HepG2 (cell line): Measurements from ENCODE around the gene HMG20B. TPM values are rescaled to one million over a fixed set of nuclear protein-coding genes. Genes with fewer than 3 reads are reported as not detected.
A peak's percentile ranks its signal among the peaks of the same experiment; 100 is the strongest.

Source experiments
- CENPX ChIP-seq: sonication (generic); formaldehyde crosslinking; IDR thresholded peaks from 2 replicates; pipeline ENCODE4 v1.9.0; 2021; ENCODE audit warnings: mild to moderate bottlenecking, missing genetic modification reagents, moderate library complexity
- E2F2 ChIP-seq: sonication (generic); formaldehyde crosslinking; IDR thresholded peaks from 2 replicates; pipeline ENCODE4 v1.4.0; 2020; ENCODE audit warnings: missing genetic modification reagents, borderline replicate concordance
- EP300 ChIP-seq, 3 experiments: sonication (generic) in 1 of 3; formaldehyde crosslinking in 1 of 3; IDR thresholded peaks; 2 replicates each; pipeline versions ENCODE4 v1.5.1 to v1.6.1; 2011 to 2020; ENCODE audit warnings: low read depth in 2 of 3, low read length in 2 of 3, borderline replicate concordance in 1 of 3, improper control_type of control experiment in 1 of 3, mild to moderate bottlenecking in 1 of 3, missing genetic modification reagents in 1 of 3, moderate library complexity in 1 of 3
- HNF4G ChIP-seq, 2 experiments: sonication (generic) in 1 of 2; formaldehyde crosslinking in 1 of 2; IDR thresholded peaks; 2 replicates each; pipeline versions ENCODE4 v1.4.0 to v1.6.1; 2011 to 2020; ENCODE audit warnings: borderline replicate concordance in 2 of 2, low read depth in 2 of 2, mild to moderate bottlenecking in 2 of 2, low read length in 1 of 2, missing genetic modification reagents in 1 of 2, moderate library complexity in 1 of 2
- KAT8 ChIP-seq: IDR thresholded peaks from 2 replicates; pipeline ENCODE4 v1.6.1; 2016; ENCODE audit warnings: missing genetic modification reagents, missing compliant biosample characterization
- KDM5A ChIP-seq: fragments of 200-600 bp; sonication (generic); IDR thresholded peaks from 2 replicates; pipeline ENCODE4 v1.7.0; 2018; ENCODE audit warnings: antibody characterized with exemption, mild to moderate bottlenecking, low read length, borderline replicate concordance
- PHF8 ChIP-seq: sonication (generic); formaldehyde crosslinking; IDR thresholded peaks from 2 replicates; pipeline ENCODE4 v1.5.0; 2020; ENCODE audit warnings: missing genetic modification reagents
- PITX1 ChIP-seq: sonication (generic); formaldehyde crosslinking; IDR thresholded peaks from 2 replicates; pipeline ENCODE4 v1.5.1; 2020; ENCODE audit warnings: mild to moderate bottlenecking, missing genetic modification reagents
- SOX5 ChIP-seq: IDR thresholded peaks from 2 replicates; pipeline ENCODE4 v1.6.1; 2016; ENCODE audit warnings: borderline replicate concordance
- SP5 ChIP-seq: IDR thresholded peaks from 2 replicates; pipeline ENCODE4 v1.6.1; 2016; ENCODE audit warnings: low read depth, borderline replicate concordance
- SUZ12 ChIP-seq: fragments of 150-350 bp; IDR thresholded peaks from 2 replicates; pipeline ENCODE4 v1.6.1; 2014; ENCODE audit warnings: low read depth, low read length
- ZGPAT ChIP-seq: IDR thresholded peaks from 2 replicates; pipeline ENCODE4 v1.6.1; 2016; ENCODE audit warnings: mild to moderate bottlenecking
- ZMYM3 ChIP-seq: sonication (generic); formaldehyde crosslinking; IDR thresholded peaks from 2 replicates; pipeline ENCODE4 v1.5.1; 2020; ENCODE audit warnings: mild to moderate bottlenecking, missing genetic modification reagents
- ZNF264 ChIP-seq: sonication (generic); formaldehyde crosslinking; IDR thresholded peaks from 2 replicates; pipeline ENCODE4 v1.4.0; 2020; ENCODE audit warnings: missing genetic modification reagents
- ZNF343 ChIP-seq: sonication (generic); formaldehyde crosslinking; IDR thresholded peaks from 2 replicates; pipeline ENCODE4 v1.4.0; 2020; ENCODE audit warnings: mild to moderate bottlenecking, missing genetic modification reagents
- ZNF530 ChIP-seq: sonication (generic); formaldehyde crosslinking; IDR thresholded peaks from 2 replicates; pipeline ENCODE4 v1.5.0; 2020; ENCODE audit warnings: low read depth, mild to moderate bottlenecking, missing genetic modification reagents
- ZNF589 ChIP-seq: sonication (generic); formaldehyde crosslinking; conservative IDR thresholded peaks from 2 replicates; pipeline ENCODE4 v1.8.0; 2022; ENCODE audit warnings: mild to moderate bottlenecking, moderate library complexity, missing genetic modification reagents
- ZNF646 ChIP-seq: sonication (generic); formaldehyde crosslinking; IDR thresholded peaks from 2 replicates; pipeline ENCODE4 v1.9.0; 2021; ENCODE audit warnings: mild to moderate bottlenecking, missing genetic modification reagents
- ZNF660 ChIP-seq: sonication (generic); formaldehyde crosslinking; IDR thresholded peaks from 2 replicates; pipeline ENCODE4 v1.5.1; 2020; ENCODE audit warnings: mild to moderate bottlenecking, low read depth, missing genetic modification reagents, borderline replicate concordance
- ZNF891 ChIP-seq: sonication (generic); formaldehyde crosslinking; IDR thresholded peaks from 2 replicates; pipeline ENCODE4 v1.5.0; 2020; ENCODE audit warnings: mild to moderate bottlenecking, missing genetic modification reagents
- polyA plus RNA-seq, 8 experiments: library from polyadenylated mRNA; depleted of rRNA in 3 of 8; stranded (reverse) in 7 of 8; unstranded in 1 of 8; fragments of >200 nt; fragmentation: Illumina TruSeq in 4 of 8; extraction: Trizol in 4 of 8; gene quantifications; 2 replicates each; pipeline versions ENCODE4 v1.2.1 to v1.2.3, GENCODE V29; 2011 to 2016; ENCODE audit warnings: low read depth in 4 of 8, missing spikeins in 1 of 8, mixed read lengths in 1 of 8; ENCODE audit not compliant: insufficient read depth in 1 of 8
- total RNA-seq, 5 experiments: library from RNA; depleted of rRNA; stranded (reverse); fragments of >200 nt; fragmentation: Illumina TruSeq; extraction: Trizol; gene quantifications; 2 replicates each; pipeline ENCODE4 v1.2.3, GENCODE V29; 2016; ENCODE audit warnings: low read depth in 1 of 5

Gene HMG20B
- total and polyA plus RNA-seq, 2 of the 13 experiments (the other 11 are each of a cell fraction or from before 2014, with no cell fraction given) = 23.9 to 29.2 TPM

- TF ChIP-seq ZNF646 (CRISPR knock-in tag) (0 out of 2 replicates have a peak, but pooled peaks have one; percentile 23), E2F2 (CRISPR knock-in tag) (no peak), CENPX (CRISPR knock-in tag) (no peak), ZNF660 (CRISPR knock-in tag) (no peak), KDM5A (no peak), ZMYM3 (CRISPR knock-in tag) (0 out of 2 replicates have a peak, but pooled peaks have one; percentile 31), SUZ12 (no peak), ZNF589 (CRISPR knock-in tag) (no peak), ZNF343 (CRISPR knock-in tag) (no peak), SOX5 (CRISPR knock-in tag) (peak; percentile 35; the same call in 1 of the 2 replicates), ZNF530 (no peak), PHF8 (CRISPR knock-in tag) (no peak), PITX1 (CRISPR knock-in tag) (no peak), EP300 (IDR thresholded peaks at IDR 0.05; ENCODE audit: low read depth in 2 of 2, low read length in 2 of 2) (0 out of 4 replicates have a peak, but pooled peaks of 1 of the 2 experiments have one; percentile 11), EP300 (CRISPR knock-in tag; IDR thresholded peaks at IDR 0.05; ENCODE audit: borderline replicate concordance) (no peak), ZGPAT (CRISPR knock-in tag) (no peak), ZNF891 (CRISPR knock-in tag) (no peak), HNF4G (IDR thresholded peaks at IDR 0.05; ENCODE audit: borderline replicate concordance, low read depth, low read length) (peak; percentile 40; the same call in 1 of the 2 replicates), HNF4G (CRISPR knock-in tag; IDR thresholded peaks at IDR 0.05; ENCODE audit: borderline replicate concordance, low read depth) (no peak), SP5 (CRISPR knock-in tag) (0 out of 2 replicates have a peak, but pooled peaks have one; percentile 13), KAT8 (CRISPR knock-in tag) (0 out of 2 replicates have a peak, but pooled peaks have one; percentile 23), ZNF264 (CRISPR knock-in tag) (no peak)
Measured at GRCh38 chr19:3570606-3571011, 2.1 kb upstream of the HMG20B start (continued).
